Neuronal stem cell (in vitro differentiated cells): Measurements from ENCODE around the gene BTBD9.

Experiments used
- DNase-seq: peaks from one replicate; pipeline ENCODE4 v3.0.0-alpha.2; 2013; ENCODE audit warnings: low spot score
- H2AFZ ChIP-seq: one replicate; pipeline ENCODE4 v1.6.1; 2013; ENCODE audit warnings: mild to moderate bottlenecking, low read length, inconsistent platforms
- H2AK5ac ChIP-seq: 2 replicates; pipeline ENCODE4 v1.6.1; 2013; ENCODE audit warnings: low read depth, mild to moderate bottlenecking, inconsistent platforms, low read length, moderate library complexity, mixed read lengths
- H2BK120ac ChIP-seq: 2 replicates; pipeline ENCODE4 v1.6.1; 2013; ENCODE audit warnings: low read depth, mild to moderate bottlenecking, inconsistent platforms, low read length, moderate library complexity, mixed read lengths
- H2BK12ac ChIP-seq: one replicate; pipeline ENCODE4 v1.6.1; 2013; ENCODE audit warnings: low read length, inconsistent platforms
- H2BK15ac ChIP-seq: 2 replicates; pipeline ENCODE4 v1.6.1; 2013; ENCODE audit warnings: mild to moderate bottlenecking, low read length, inconsistent platforms, mixed read lengths
- H2BK5ac ChIP-seq: one replicate; pipeline ENCODE4 v1.6.1; 2013; ENCODE audit warnings: inconsistent platforms, mild to moderate bottlenecking, low read length, moderate library complexity
- H3K14ac ChIP-seq: one replicate; pipeline ENCODE4 v1.6.1; 2013; ENCODE audit warnings: low read length, inconsistent platforms
- H3K18ac ChIP-seq: 2 replicates; pipeline ENCODE4 v1.6.1; 2013; ENCODE audit warnings: low read length, inconsistent platforms
- H3K23ac ChIP-seq: 2 replicates; pipeline ENCODE4 v1.6.1; 2013; ENCODE audit warnings: low read depth, mild to moderate bottlenecking, mixed read lengths, low read length, inconsistent platforms; ENCODE audit not compliant: poor library complexity
- H3K27ac ChIP-seq: replicated peaks from 3 replicates; pipeline ENCODE4 v1.5.1; 2013; ENCODE audit warnings: low read length, inconsistent platforms
- H3K27me3 ChIP-seq, 3 experiments: 2 replicates each; pipeline ENCODE4 v1.6.1; 2013; ENCODE audit warnings: low read length in 3 of 3, mild to moderate bottlenecking in 2 of 3, inconsistent platforms in 1 of 3, low read depth in 1 of 3, mixed read lengths in 1 of 3, moderate library complexity in 1 of 3; ENCODE audit not compliant: control insufficient read depth in 3 of 3, insufficient read depth in 3 of 3
- H3K36me3 ChIP-seq, 2 donors: replicated peaks in 1 of 2; 2 replicates each; pipeline ENCODE4 v1.6.1; 2013; ENCODE audit warnings: low read length in 2 of 2; ENCODE audit not compliant: control insufficient read depth in 2 of 2, insufficient read depth in 2 of 2
- H3K4ac ChIP-seq: 2 replicates; pipeline ENCODE4 v1.6.1; 2013; ENCODE audit warnings: inconsistent platforms, mild to moderate bottlenecking, low read length, moderate library complexity
- H3K4me1 ChIP-seq, 2 donors: 1 replicate in 1 of 2; 2 replicates in 1 of 2; pipeline ENCODE4 v1.6.1; 2013; ENCODE audit warnings: low read length in 2 of 2, low read depth in 1 of 2; ENCODE audit not compliant: control insufficient read depth in 2 of 2, insufficient read depth in 1 of 2
- H3K4me2 ChIP-seq: one replicate; pipeline ENCODE4 v1.6.1; 2013; ENCODE audit warnings: mild to moderate bottlenecking, low read length, inconsistent platforms; ENCODE audit not compliant: insufficient read depth, poor library complexity, severe bottlenecking
- H3K4me3 ChIP-seq, 2 donors: 2 replicates each; pipeline ENCODE4 v1.5.1; 2013; ENCODE audit warnings: low read length in 2 of 2, mild to moderate bottlenecking in 2 of 2, inconsistent platforms in 1 of 2, moderate library complexity in 1 of 2
- H3K79me1 ChIP-seq: one replicate; pipeline ENCODE4 v1.6.1; 2013; ENCODE audit warnings: low read depth, mild to moderate bottlenecking, inconsistent platforms, low read length, moderate library complexity
- H3K9ac ChIP-seq: one replicate; pipeline ENCODE4 v1.6.1; 2013; ENCODE audit warnings: mild to moderate bottlenecking, low read depth, low read length, inconsistent platforms; ENCODE audit not compliant: poor library complexity
- H3K9me3 ChIP-seq, 2 donors: replicated peaks in 1 of 2; 2 replicates each; pipeline versions ENCODE3 to v1.6.1; 2013; ENCODE audit warnings: low read length in 2 of 2, mild to moderate bottlenecking in 2 of 2, inconsistent platforms in 1 of 2, low read depth in 1 of 2, mixed read lengths in 1 of 2, moderate library complexity in 1 of 2; ENCODE audit not compliant: control insufficient read depth in 2 of 2, insufficient read depth in 1 of 2
- H4K8ac ChIP-seq: one replicate; pipeline ENCODE4 v1.6.1; 2013; ENCODE audit warnings: low read depth, mild to moderate bottlenecking, inconsistent platforms, low read length, moderate library complexity
- H4K91ac ChIP-seq: one replicate; pipeline ENCODE4 v1.6.1; 2013; ENCODE audit warnings: low read length, low read depth, mild to moderate bottlenecking, inconsistent platforms; ENCODE audit not compliant: poor library complexity
- WGBS, 2 donors: extraction: QIAGEN DNeasy Blood & Tissue Kit; methylation state at CpG; one replicate each; pipeline ENCODE4 v1.1.7; 2013; ENCODE audit warnings: missing lambda C conversion rate in 2 of 2, mixed read lengths in 1 of 2; ENCODE audit not compliant: insufficient read length in 2 of 2, insufficient replicate concordance in 1 of 2; ENCODE audit errors: extremely low coverage in 2 of 2; 5-methylcytosine and 5-hydroxymethylcytosine counted together

BTBD9 gene

DNA sequence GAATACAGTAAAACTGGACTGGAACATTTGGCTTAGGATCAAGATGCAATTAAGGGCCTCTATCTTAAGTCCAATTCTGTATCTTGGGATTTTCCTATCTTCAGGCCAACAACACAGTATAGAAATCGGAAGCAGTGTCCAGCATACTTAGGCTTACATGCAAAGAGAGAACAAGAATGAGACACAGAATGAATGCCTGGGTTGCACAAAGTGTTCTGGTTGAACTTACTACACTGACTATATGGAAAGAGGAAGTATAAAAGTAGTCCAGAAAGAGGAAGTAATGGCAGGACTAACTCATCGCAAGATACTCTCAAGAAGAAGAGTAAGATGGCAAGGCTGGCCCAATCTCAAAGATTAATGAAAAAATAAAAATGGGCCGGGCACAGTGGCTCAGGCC lies 87.6 kb downstream of the BTBD9 start:
- H4K91ac ChIP-seq = no peak overlapping the region
- no peak overlapping the region for H3K4me2 ChIP-seq
- no peak overlapping the region for H3K4me3 ChIP-seq
- WGBS, 2 donors = no CpG with 5 or more reads among the region's 3 CpGs
- no peak overlapping the region for H2AFZ ChIP-seq
- peaks cover 1% of the 10 kb centered on the region for H3K79me1 ChIP-seq
- no peak overlapping the region for H2AK5ac ChIP-seq
- H2BK12ac ChIP-seq = no peak overlapping the region
- no peak overlapping the region for H3K18ac ChIP-seq
- H3K9ac ChIP-seq = no peak overlapping the region
- H4K8ac ChIP-seq = no peak overlapping the region
- H3K23ac ChIP-seq = no peak overlapping the region
- H3K9me3 ChIP-seq = no peaks in the 10 kb centered on the region
- no peak for DNase-seq
- no peak overlapping the region for H2BK5ac ChIP-seq
- no peak overlapping the region for H2BK120ac ChIP-seq
- H2BK15ac ChIP-seq = no peak overlapping the region
- H3K4ac ChIP-seq = no peak overlapping the region
- H3K27me3 ChIP-seq = no peaks in the 10 kb centered on the region
- no peak overlapping the region for H3K14ac ChIP-seq
- peaks cover 0 to 5% of the 10 kb centered on the region in 2 donors for H3K4me1 ChIP-seq
- H3K36me3 ChIP-seq = no peaks in the 10 kb centered on the region
- no peak overlapping the region for H3K27ac ChIP-seq

DNA sequence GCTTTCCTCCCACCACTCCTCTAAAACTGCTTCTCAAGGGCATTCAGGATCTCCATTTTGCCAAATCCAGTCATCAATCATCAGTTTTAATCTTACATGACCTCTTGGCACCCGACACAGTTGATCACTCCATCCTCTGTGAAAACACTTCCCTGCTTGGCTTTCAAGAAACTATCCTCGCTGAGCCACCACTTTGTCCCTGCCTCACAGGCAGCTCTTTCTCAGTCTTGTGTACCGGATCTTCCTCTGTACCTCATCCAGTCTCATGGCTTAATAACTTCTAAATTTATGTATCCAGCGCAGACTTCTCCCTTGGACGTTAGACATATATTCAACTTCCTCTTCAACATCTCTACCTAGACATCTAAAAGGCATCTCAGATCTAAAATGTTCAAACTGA lies 89.9 kb downstream of the BTBD9 start:
- Histone ChIP-seq H2AFZ (no peak overlapping the region), H4K91ac (no peak overlapping the region), H3K27ac (no peak overlapping the region), H3K4me1 (peaks cover 0 to 2% of the 10 kb centered on the region in 2 donors), H3K27me3 (no peaks in the 10 kb centered on the region), H2BK15ac (no peak overlapping the region), H3K9me3 (no peaks in the 10 kb centered on the region), H3K36me3 (no peaks in the 10 kb centered on the region), H3K4me3 (no peak overlapping the region), H2BK5ac (no peak overlapping the region), H3K4ac (no peak overlapping the region), H3K4me2 (no peak overlapping the region), H3K18ac (no peak overlapping the region), H2BK12ac (no peak overlapping the region), H3K9ac (no peak overlapping the region), H4K8ac (no peak overlapping the region), H2AK5ac (no peak overlapping the region), H2BK120ac (no peak overlapping the region), H3K79me1 (peaks cover 1% of the 10 kb centered on the region), H3K23ac (no peak overlapping the region), H3K14ac (no peak overlapping the region)
- WGBS, 2 donors = no CpG with 5 or more reads among the region's 5 CpGs
- no peak for DNase-seq

DNA sequence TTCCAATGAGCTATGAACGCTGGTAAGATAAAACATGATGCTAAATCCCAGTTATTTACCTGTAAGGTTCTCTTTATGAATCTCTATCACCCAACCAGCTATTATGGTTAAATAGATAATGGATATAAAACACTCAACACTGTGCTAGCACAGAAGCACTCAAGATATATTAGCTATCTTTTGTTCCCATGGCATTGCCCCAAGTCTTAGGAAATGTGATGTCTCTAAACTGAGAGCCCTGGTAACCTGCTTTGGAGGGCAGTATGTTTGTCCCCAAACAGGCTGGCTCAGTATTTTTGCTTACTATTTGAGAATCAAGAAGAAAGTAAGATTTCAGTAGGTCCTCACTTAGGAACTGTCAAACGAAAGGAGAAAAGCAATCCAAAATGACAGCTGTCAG lies 90.5 kb downstream of the BTBD9 start:
- Histone ChIP-seq H2AFZ (no peak overlapping the region), H3K4ac (no peak overlapping the region), H3K18ac (no peak overlapping the region), H3K27ac (no peak overlapping the region), H3K79me1 (peaks cover 1% of the 10 kb centered on the region), H3K14ac (no peak overlapping the region), H3K4me1 (no peaks in the 10 kb centered on the region), H3K4me3 (no peak overlapping the region), H2BK15ac (no peak overlapping the region), H3K27me3 (no peaks in the 10 kb centered on the region), H3K9ac (no peak overlapping the region), H4K8ac (no peak overlapping the region), H2AK5ac (no peak overlapping the region), H2BK12ac (no peak overlapping the region), H4K91ac (no peak overlapping the region), H2BK5ac (no peak overlapping the region), H2BK120ac (no peak overlapping the region), H3K9me3 (no peaks in the 10 kb centered on the region), H3K23ac (no peak overlapping the region), H3K36me3 (no peaks in the 10 kb centered on the region), H3K4me2 (no peak overlapping the region)
- WGBS, 2 donors = no CpG with 5 or more reads among the region's 2 CpGs
- DNase-seq = no peak

DNA sequence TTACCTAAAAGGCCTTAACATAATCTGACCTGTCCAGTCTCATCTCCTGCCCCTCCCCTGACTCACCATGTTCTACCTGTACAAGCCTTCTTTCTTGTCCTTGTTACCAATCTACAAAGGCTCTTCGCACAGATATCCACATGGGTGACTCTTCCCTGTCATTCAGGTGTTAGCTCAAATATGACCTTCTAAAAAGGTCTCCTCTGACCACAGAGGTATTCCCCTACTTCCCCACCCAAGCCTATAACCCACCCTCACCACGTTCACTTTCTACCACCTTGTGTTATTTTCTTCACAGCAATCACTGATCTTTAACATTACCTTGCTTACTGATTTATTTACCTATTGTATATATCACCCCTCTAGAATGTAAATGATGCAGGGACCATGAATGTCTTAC lies 96.7 kb downstream of the BTBD9 start:
- Histone ChIP-seq H3K27me3 (no peaks in the 10 kb centered on the region), H3K4ac (no peak overlapping the region), H3K36me3 (no peaks in the 10 kb centered on the region), H3K14ac (no peak overlapping the region), H3K9ac (no peak overlapping the region), H2BK15ac (no peak overlapping the region), H2AK5ac (no peak overlapping the region), H4K8ac (no peak overlapping the region), H2BK12ac (no peak overlapping the region), H3K4me1 (no peaks in the 10 kb centered on the region), H2AFZ (no peak overlapping the region), H2BK5ac (no peak overlapping the region), H3K23ac (no peak overlapping the region), H3K4me2 (no peak overlapping the region), H3K27ac (no peak overlapping the region), H3K79me1 (no peaks in the 10 kb centered on the region), H4K91ac (no peak overlapping the region), H3K18ac (no peak overlapping the region), H3K4me3 (no peak overlapping the region), H2BK120ac (no peak overlapping the region), H3K9me3 (no peaks in the 10 kb centered on the region)
- no CpG with 5 or more reads among the region's 2 CpGs for WGBS, 2 donors
- DNase-seq = no peak
